ENCODE measurements around the gene USP36.

GRCh38 chr17:78759203-78759968, 81.2 kb downstream of the USP36 start:
- TF ChIP-seq, protein P1, sequence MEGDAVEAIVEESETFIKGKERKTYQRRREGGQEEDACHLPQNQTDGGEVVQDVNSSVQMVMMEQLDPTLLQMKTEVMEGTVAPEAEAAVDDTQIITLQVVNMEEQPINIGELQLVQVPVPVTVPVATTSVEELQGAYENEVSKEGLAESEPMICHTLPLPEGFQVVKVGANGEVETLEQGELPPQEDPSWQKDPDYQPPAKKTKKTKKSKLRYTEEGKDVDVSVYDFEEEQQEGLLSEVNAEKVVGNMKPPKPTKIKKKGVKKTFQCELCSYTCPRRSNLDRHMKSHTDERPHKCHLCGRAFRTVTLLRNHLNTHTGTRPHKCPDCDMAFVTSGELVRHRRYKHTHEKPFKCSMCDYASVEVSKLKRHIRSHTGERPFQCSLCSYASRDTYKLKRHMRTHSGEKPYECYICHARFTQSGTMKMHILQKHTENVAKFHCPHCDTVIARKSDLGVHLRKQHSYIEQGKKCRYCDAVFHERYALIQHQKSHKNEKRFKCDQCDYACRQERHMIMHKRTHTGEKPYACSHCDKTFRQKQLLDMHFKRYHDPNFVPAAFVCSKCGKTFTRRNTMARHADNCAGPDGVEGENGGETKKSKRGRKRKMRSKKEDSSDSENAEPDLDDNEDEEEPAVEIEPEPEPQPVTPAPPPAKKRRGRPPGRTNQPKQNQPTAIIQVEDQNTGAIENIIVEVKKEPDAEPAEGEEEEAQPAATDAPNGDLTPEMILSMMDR (IDR thresholded peaks at IDR 0.05), result no peak
- TF ChIP-seq POLR2A (IDR thresholded peaks at IDR 0.05) (no peak), POLR2AphosphoS5 (IDR thresholded peaks at IDR 0.05; ENCODE audit: insufficient read depth in 1 of 2, low read depth in 1 of 2) (no peak)

All from vagina (tissue), 2 donors.